ENCODE results near the gene SEC22A.

Gene SEC22A

GRCh38 chr3:123311201-123311600, 109.5 kb downstream of the SEC22A start:
- DNase-seq: no peak

GRCh38 chr3:123312331-123313265, 110.9 kb downstream of the SEC22A start:
- no peak for DNase-seq

GRCh38 chr3:123313889-123314288, 112.1 kb downstream of the SEC22A start:
- no peak for DNase-seq

- DNase-seq: no peak
Measured at GRCh38 chr3:123314359-123315270, 112.9 kb downstream of the SEC22A start.

GRCh38 chr3:123315271-123315595, 113.5 kb downstream of the SEC22A start:
- no peak for DNase-seq

- no peak for DNase-seq
Measured at GRCh38 chr3:123317716-123318115, 116.0 kb downstream of the SEC22A start.

- DNase-seq: no peak
Measured at GRCh38 chr3:123318374-123318773, 116.6 kb downstream of the SEC22A start.

- DNase-seq: no peak
Measured at GRCh38 chr3:123319760-123320159, 118.0 kb downstream of the SEC22A start.

GRCh38 chr3:123320221-123320620, 118.5 kb downstream of the SEC22A start:
- DNase-seq: no peak

DNA sequence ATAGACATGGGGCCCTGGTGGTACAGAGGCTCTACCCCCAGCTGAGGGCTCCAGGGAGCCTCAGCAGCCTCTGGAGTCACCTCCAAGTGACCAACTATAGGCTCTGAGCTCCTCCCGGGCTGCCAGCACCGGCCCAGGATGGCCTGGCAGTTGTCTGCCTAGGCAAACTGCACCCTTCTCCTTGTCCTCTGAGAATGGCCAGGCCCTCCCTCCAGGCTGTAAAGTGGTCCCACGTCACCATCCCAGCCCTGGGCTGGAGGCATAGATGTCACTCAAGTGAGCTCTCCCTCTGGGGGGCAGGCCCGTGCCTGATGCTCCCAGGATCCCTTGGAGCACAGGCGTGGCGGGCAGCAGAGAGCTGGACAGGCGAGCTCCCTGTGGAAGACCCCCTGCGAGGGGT, 120.1 kb downstream of the SEC22A start:
- DNase-seq: no peak

DNA sequence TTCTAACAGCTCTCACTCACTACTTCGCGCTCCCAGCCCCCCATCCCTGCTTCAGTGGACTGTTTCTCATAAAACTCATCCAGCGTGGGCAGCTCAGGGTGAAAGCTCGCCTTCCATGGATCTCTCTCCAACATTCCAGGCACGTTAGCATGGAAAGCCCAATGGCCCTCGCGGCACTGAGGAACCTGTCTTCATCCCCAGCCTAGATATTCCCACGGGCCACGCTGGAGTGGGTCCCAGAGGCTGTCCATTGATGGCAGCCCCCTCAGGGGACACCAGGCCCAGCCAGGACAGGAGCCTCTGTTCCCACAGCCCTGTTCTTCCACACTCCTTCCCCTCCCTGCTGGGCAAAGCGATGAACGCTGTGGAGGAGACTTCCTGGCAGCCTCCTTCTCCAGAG, 121.1 kb downstream of the SEC22A start:
- no peak for DNase-seq

Measured in suppressor macrophage treated with lipopolysaccharide for 4 hours (primary cell).